Mesothelial cell of epicardium (in vitro differentiated cells): Measurements from ENCODE around the gene NAV3. TPM values are rescaled to one million over a fixed set of nuclear protein-coding genes. Genes with fewer than 3 reads are reported as not detected.
A peak's percentile ranks its signal among the peaks of the same experiment; 100 is the strongest.

Source experiments
- DNase-seq, 2 experiments: peaks; one replicate each; pipeline ENCODE4 v3.0.0; 2021; ENCODE audit warnings: low spot score in 2 of 2; ENCODE audit not compliant: unreplicated experiment in 2 of 2
- H3K27ac Mint-ChIP-seq: 2 replicates; pipeline ENCODE4 v1.8.0; 2021; ENCODE audit warnings: mixed read lengths
- H3K27me3 Mint-ChIP-seq: 2 replicates; pipeline ENCODE4 v1.8.0; 2021; ENCODE audit warnings: low read depth, mixed read lengths
- H3K36me3 Mint-ChIP-seq: 2 replicates; pipeline ENCODE4 v1.8.0; 2021; ENCODE audit warnings: mixed read lengths
- H3K4me1 Mint-ChIP-seq: 2 replicates; pipeline ENCODE4 v1.8.0; 2021; ENCODE audit warnings: mixed read lengths
- H3K4me3 Mint-ChIP-seq: 2 replicates; pipeline ENCODE4 v1.8.0; 2021; ENCODE audit warnings: mild to moderate bottlenecking, moderate library complexity, mixed read lengths
- H3K9me3 Mint-ChIP-seq: 2 replicates; pipeline ENCODE4 v1.8.0; 2021; ENCODE audit warnings: mixed read lengths
- CTCF ChIP-seq: fragments of 200-600 bp; sonication (generic); IDR thresholded peaks from one replicate; pipeline ENCODE4 v1.5.0; 2021; ENCODE audit warnings: antibody characterized with exemption; ENCODE audit not compliant: unreplicated experiment
- total RNA-seq: library from RNA; stranded (reverse); gene quantifications from 3 replicates; pipeline ENCODE4 v1.2.1, GENCODE V29; 2021

Gene NAV3
- total RNA-seq, 1 donor from 2014 or later = 28.7 TPM

- Mint-ChIP-seq H3K4me3 (no peak overlapping the region), H3K27me3 (peaks cover 1% of the 10 kb centered on the region), H3K4me1 (peaks cover 40% of the 10 kb centered on the region), H3K36me3 (no peaks in the 10 kb centered on the region), H3K9me3 (peaks cover 6% of the 10 kb centered on the region), H3K27ac (peak overlapping the region; percentile 33)
- no peak for TF ChIP-seq CTCF
- DNase-seq = no peak
Measured at GRCh38 chr12:77845831-77846230, 15.1 kb downstream of the NAV3 start.

- Mint-ChIP-seq H3K36me3 (no peaks in the 10 kb centered on the region), H3K9me3 (no peaks in the 10 kb centered on the region), H3K27me3 (peaks cover 1% of the 10 kb centered on the region), H3K4me3 (no peak overlapping the region), H3K27ac (peak overlapping the region; percentile 78), H3K4me1 (peaks cover 44% of the 10 kb centered on the region)
- no peak for TF ChIP-seq CTCF
- no peak for DNase-seq
Measured at GRCh38 chr12:77847060-77847541, 16.4 kb downstream of the NAV3 start.

- Mint-ChIP-seq H3K27me3 (peaks cover 1% of the 10 kb centered on the region), H3K27ac (peak overlapping the region; percentile 57), H3K9me3 (peaks cover 1% of the 10 kb centered on the region), H3K36me3 (no peaks in the 10 kb centered on the region), H3K4me3 (no peak overlapping the region), H3K4me1 (peaks cover 39% of the 10 kb centered on the region)
- TF ChIP-seq CTCF = no peak
- DNase-seq = no peak
Measured at GRCh38 chr12:77847680-77848431, 17.2 kb downstream of the NAV3 start.

GRCh38 chr12:77850129-77850528, 19.4 kb downstream of the NAV3 start:
- H3K27ac Mint-ChIP-seq = peak overlapping the region; percentile 11
- no peaks in the 10 kb centered on the region for H3K36me3 Mint-ChIP-seq
- H3K27me3 Mint-ChIP-seq = peaks cover 1% of the 10 kb centered on the region
- no peak for DNase-seq
- TF ChIP-seq CTCF = no peak
- peaks cover 39% of the 10 kb centered on the region for H3K4me1 Mint-ChIP-seq
- peaks cover 6% of the 10 kb centered on the region for H3K9me3 Mint-ChIP-seq
- H3K4me3 Mint-ChIP-seq = no peak overlapping the region

- peaks cover 6% of the 10 kb centered on the region for H3K9me3 Mint-ChIP-seq
- no peak overlapping the region for H3K27ac Mint-ChIP-seq
- DNase-seq = no peak
- no peak overlapping the region for H3K4me3 Mint-ChIP-seq
- no peaks in the 10 kb centered on the region for H3K36me3 Mint-ChIP-seq
- no peak for TF ChIP-seq CTCF
- H3K27me3 Mint-ChIP-seq = peaks cover 1% of the 10 kb centered on the region
- peaks cover 39% of the 10 kb centered on the region for H3K4me1 Mint-ChIP-seq
Measured at GRCh38 chr12:77850698-77851097, 20.0 kb downstream of the NAV3 start.
